Activated T-cell treated with anti-CD3 and anti-CD28 coated beads, Interleukin-2, amount 50 U/mL, for 72 hours (primary cell): ENCODE data around the gene TIMM23B. TPM values are rescaled to one million over a fixed set of nuclear protein-coding genes. Genes with fewer than 3 reads are reported as not detected.
"Not testable (repeated sequence)": the region's sequence is repeated elsewhere in the genome, so short reads cannot be mapped to it uniquely, and the experiment has no call there.

Experiments used
- ATAC-seq, 2 donors: fragments of 150-1000 bp; cut with Tn5 transposase; replicated peaks in 1 of 2; 2 replicates each; pipeline ENCODE4 v1.10.0; 2021; ENCODE audit warnings: moderate library complexity in 2 of 2, mild to moderate bottlenecking in 1 of 2
- DNase-seq, 2 donors: peaks; one replicate each; pipeline ENCODE4 v3.0.0; 2021 to 2022; ENCODE audit warnings: mixed read lengths in 1 of 2
- H3K27ac Mint-ChIP-seq: one replicate; pipeline ENCODE4 v1.8.0; 2022; ENCODE audit warnings: mild to moderate bottlenecking, moderate library complexity, mixed read lengths
- H3K27me3 Mint-ChIP-seq: one replicate; pipeline ENCODE4 v1.8.0; 2022; ENCODE audit warnings: low read depth, mixed read lengths
- H3K36me3 Mint-ChIP-seq, 2 donors: one replicate each; pipeline ENCODE4 v1.8.0; 2022; ENCODE audit warnings: mixed read lengths in 2 of 2, mild to moderate bottlenecking in 1 of 2; ENCODE audit not compliant: insufficient read depth in 2 of 2
- H3K4me1 Mint-ChIP-seq: one replicate; pipeline ENCODE4 v1.8.0; 2022; ENCODE audit warnings: low read depth, mixed read lengths
- H3K4me3 Mint-ChIP-seq, 2 donors: one replicate each; pipeline ENCODE4 v1.8.0; 2022; ENCODE audit warnings: mild to moderate bottlenecking in 2 of 2, mixed read lengths in 2 of 2, moderate library complexity in 2 of 2
- H3K9me3 Mint-ChIP-seq, 2 donors: one replicate each; pipeline ENCODE4 v1.8.0; 2022; ENCODE audit warnings: mixed read lengths in 2 of 2
- total RNA-seq, 2 donors: library from RNA; stranded (reverse); gene quantifications; one replicate each; pipeline ENCODE4 v1.2.3, GENCODE V29; 2022

TIMM23B gene
- total RNA-seq, 2 donors from 2014 or later: 18.3 to 23.3 TPM

DNA sequence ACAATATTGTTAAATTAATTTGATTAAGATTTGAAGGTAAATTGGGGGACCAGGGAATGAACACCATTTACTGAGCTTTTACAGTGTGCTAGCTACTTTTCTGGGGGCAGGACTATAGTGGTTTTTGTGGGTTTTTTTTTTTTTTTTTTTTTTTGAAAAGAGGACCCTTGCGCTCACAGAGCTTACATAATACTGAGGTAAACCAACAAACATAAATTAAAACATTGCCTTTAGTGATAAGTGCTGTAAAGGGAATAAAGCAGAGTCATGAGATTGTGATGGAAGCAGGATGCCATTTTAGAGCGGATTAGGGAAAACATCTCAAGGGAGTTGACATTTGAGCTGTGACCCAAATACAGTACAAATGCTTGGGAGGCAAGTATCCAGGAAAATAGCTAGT is 1.8 kb downstream of the TIMM23B start:
- Mint-ChIP-seq H3K27ac (peak overlapping the region; percentile 96), H3K4me1 (peaks cover 23% of the 10 kb centered on the region), H3K36me3 (peaks cover 8 to 15% of the 10 kb centered on the region in 2 donors), H3K4me3 (peak overlapping the region; percentile 99)
- ATAC-seq, H3K9me3 Mint-ChIP-seq, H3K27me3 Mint-ChIP-seq, DNase-seq: not testable (repeated sequence)

DNA sequence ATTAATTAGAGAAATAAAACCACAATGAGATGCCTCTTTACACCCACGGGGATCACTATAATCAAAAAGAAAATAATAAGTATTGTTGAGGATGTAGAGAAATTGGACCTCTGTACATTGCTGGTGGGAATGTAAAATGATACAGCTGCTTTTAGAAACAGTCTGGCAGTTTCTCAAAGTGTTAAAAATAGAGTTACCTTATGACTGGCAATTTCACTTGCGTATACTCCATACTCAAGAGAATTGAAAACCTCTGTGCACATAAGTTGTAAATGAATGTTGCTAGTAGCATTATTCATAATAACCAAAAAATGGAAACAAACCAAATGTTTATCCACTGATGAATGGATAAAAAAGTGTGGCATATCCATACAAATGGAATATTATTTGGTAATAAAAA is 6.3 kb downstream of the TIMM23B start:
- H3K36me3 Mint-ChIP-seq, H3K9me3 Mint-ChIP-seq, H3K27me3 Mint-ChIP-seq, H3K27ac Mint-ChIP-seq, DNase-seq, H3K4me3 Mint-ChIP-seq: not testable (repeated sequence)
- peaks cover 12% of the 10 kb centered on the region for H3K4me1 Mint-ChIP-seq
- peak in 1 of 2 donors; percentile 45 for ATAC-seq

GRCh38 chr10:49948737-49949136 is 6.9 kb downstream of the TIMM23B start:
- H3K36me3 Mint-ChIP-seq, H3K4me3 Mint-ChIP-seq, H3K4me1 Mint-ChIP-seq, H3K27me3 Mint-ChIP-seq, DNase-seq, H3K9me3 Mint-ChIP-seq, H3K27ac Mint-ChIP-seq: not testable (repeated sequence)
- ATAC-seq: peak in 1 of 2 donors; percentile 23

DNA sequence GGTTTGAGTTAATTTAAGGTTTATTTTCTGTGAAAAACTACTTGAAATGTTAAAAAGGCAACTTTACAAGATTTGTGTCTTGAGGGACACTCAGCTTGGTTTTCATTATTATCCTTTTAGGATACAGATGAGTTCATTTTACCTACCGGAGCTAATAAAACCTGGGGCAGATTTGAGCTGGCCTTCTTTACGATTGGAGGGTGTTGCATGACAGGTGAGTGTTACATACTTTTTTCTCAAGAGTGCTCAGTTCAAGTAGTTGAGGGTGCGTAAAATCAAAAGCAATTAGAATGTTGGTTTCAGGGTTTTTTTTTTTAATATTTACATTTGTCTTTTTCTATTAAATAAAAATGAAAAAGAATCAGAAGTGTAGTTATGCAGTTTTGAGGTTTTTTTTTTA is 10.2 kb downstream of the TIMM23B start:
- not testable (repeated sequence) for H3K27ac Mint-ChIP-seq, ATAC-seq, H3K9me3 Mint-ChIP-seq, H3K36me3 Mint-ChIP-seq, H3K4me3 Mint-ChIP-seq, DNase-seq, H3K27me3 Mint-ChIP-seq, H3K4me1 Mint-ChIP-seq

- ATAC-seq, H3K9me3 Mint-ChIP-seq, DNase-seq, H3K27me3 Mint-ChIP-seq, H3K4me1 Mint-ChIP-seq, H3K36me3 Mint-ChIP-seq, H3K4me3 Mint-ChIP-seq: not testable (repeated sequence)
- H3K27ac Mint-ChIP-seq: peak overlapping the region; percentile 42
These were observed 11.3 kb downstream of the TIMM23B start for GRCh38 chr10:49953122-49953521.

- not testable (repeated sequence) for H3K27ac Mint-ChIP-seq, H3K4me1 Mint-ChIP-seq, H3K27me3 Mint-ChIP-seq, H3K36me3 Mint-ChIP-seq, ATAC-seq, H3K9me3 Mint-ChIP-seq, DNase-seq, H3K4me3 Mint-ChIP-seq
These were observed 28.5 kb downstream of the TIMM23B start for GRCh38 chr10:49970331-49970857.

GRCh38 chr10:49971466-49971865 is 29.6 kb downstream of the TIMM23B start:
- H3K27ac Mint-ChIP-seq, H3K36me3 Mint-ChIP-seq: not testable (repeated sequence)

GRCh38 chr10:49972094-49972493 is 30.2 kb downstream of the TIMM23B start:
- not testable (repeated sequence) for H3K4me1 Mint-ChIP-seq, H3K27me3 Mint-ChIP-seq, DNase-seq, ATAC-seq, H3K9me3 Mint-ChIP-seq, H3K36me3 Mint-ChIP-seq, H3K4me3 Mint-ChIP-seq, H3K27ac Mint-ChIP-seq

More at GRCh38 chr10:49971466-49971865, 29.6 kb downstream of the TIMM23B start:
- not testable (repeated sequence) for DNase-seq, H3K4me3 Mint-ChIP-seq, H3K27me3 Mint-ChIP-seq, ATAC-seq, H3K9me3 Mint-ChIP-seq, H3K4me1 Mint-ChIP-seq

DNA sequence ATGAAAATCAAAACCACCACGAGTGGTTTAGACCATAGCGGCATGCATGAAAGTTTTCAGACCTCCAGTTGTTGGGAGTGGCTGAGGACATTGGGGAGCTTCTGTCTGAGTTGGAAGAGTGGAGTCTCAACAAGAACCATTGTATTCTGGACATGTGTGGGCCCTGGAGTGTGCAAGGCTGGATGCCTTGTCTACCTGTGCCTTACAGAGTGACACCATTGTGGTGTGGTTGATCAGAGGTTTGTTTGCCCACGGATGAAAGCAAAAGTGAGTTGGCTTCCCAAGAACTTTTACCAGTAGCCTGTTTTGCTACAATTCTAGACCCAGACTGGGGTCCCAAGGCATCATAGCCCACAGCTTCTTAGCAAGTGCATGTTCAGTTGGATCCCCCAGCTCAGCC is 35.9 kb downstream of the TIMM23B start:
- DNase-seq, H3K36me3 Mint-ChIP-seq, H3K9me3 Mint-ChIP-seq, H3K27ac Mint-ChIP-seq, H3K4me3 Mint-ChIP-seq, H3K27me3 Mint-ChIP-seq, H3K4me1 Mint-ChIP-seq, ATAC-seq: not testable (repeated sequence)

- not testable (repeated sequence) for H3K36me3 Mint-ChIP-seq, ATAC-seq, H3K4me1 Mint-ChIP-seq, H3K27me3 Mint-ChIP-seq, DNase-seq, H3K9me3 Mint-ChIP-seq, H3K27ac Mint-ChIP-seq, H3K4me3 Mint-ChIP-seq
These were observed 45.4 kb downstream of the TIMM23B start for GRCh38 chr10:49987207-49987606.

- not testable (repeated sequence) for H3K9me3 Mint-ChIP-seq, ATAC-seq
These were observed 46.5 kb downstream of the TIMM23B start, which contains the start of gene AGAP6 for GRCh38 chr10:49988376-49988775. Gene AGAP6, plus strand, starts transcription at chr10:49988406. Its CDS starts 310 bp downstream, at chr10:49988716.

GRCh38 chr10:49995321-49995720 is 53.5 kb downstream of the TIMM23B start:
- not testable (repeated sequence) for ATAC-seq, H3K4me1 Mint-ChIP-seq, H3K4me3 Mint-ChIP-seq, H3K27me3 Mint-ChIP-seq, H3K9me3 Mint-ChIP-seq, DNase-seq, H3K36me3 Mint-ChIP-seq
- H3K27ac Mint-ChIP-seq: peak overlapping the region; percentile 7

More at GRCh38 chr10:49988376-49988775, 46.5 kb downstream of the TIMM23B start, which contains the start of gene AGAP6:
- H3K4me1 Mint-ChIP-seq, H3K4me3 Mint-ChIP-seq, DNase-seq, H3K27me3 Mint-ChIP-seq, H3K36me3 Mint-ChIP-seq, H3K27ac Mint-ChIP-seq: not testable (repeated sequence)

- H3K4me3 Mint-ChIP-seq, ATAC-seq, H3K4me1 Mint-ChIP-seq: not testable (repeated sequence)
These were observed 72.2 kb downstream of the TIMM23B start for GRCh38 chr10:50014024-50014423.

GRCh38 chr10:50015596-50016220 is 73.9 kb downstream of the TIMM23B start:
- not testable (repeated sequence) for H3K4me1 Mint-ChIP-seq, H3K36me3 Mint-ChIP-seq, DNase-seq, H3K4me3 Mint-ChIP-seq, ATAC-seq, H3K27ac Mint-ChIP-seq, H3K9me3 Mint-ChIP-seq, H3K27me3 Mint-ChIP-seq

More at GRCh38 chr10:50014024-50014423, 72.2 kb downstream of the TIMM23B start:
- not testable (repeated sequence) for H3K27me3 Mint-ChIP-seq, H3K27ac Mint-ChIP-seq, H3K9me3 Mint-ChIP-seq, DNase-seq, H3K36me3 Mint-ChIP-seq
